ENCODE measurements around the gene RXRB. TPM values are rescaled to one million over a fixed set of nuclear protein-coding genes. Genes with fewer than 3 reads are reported as not detected.
A peak's percentile ranks its signal among the peaks of the same experiment; 100 is the strongest.

The RXRB gene
- total RNA-seq, result 10 to 100 TPM; 17.8 to 27.3 (median 24.9) TPM

DNA sequence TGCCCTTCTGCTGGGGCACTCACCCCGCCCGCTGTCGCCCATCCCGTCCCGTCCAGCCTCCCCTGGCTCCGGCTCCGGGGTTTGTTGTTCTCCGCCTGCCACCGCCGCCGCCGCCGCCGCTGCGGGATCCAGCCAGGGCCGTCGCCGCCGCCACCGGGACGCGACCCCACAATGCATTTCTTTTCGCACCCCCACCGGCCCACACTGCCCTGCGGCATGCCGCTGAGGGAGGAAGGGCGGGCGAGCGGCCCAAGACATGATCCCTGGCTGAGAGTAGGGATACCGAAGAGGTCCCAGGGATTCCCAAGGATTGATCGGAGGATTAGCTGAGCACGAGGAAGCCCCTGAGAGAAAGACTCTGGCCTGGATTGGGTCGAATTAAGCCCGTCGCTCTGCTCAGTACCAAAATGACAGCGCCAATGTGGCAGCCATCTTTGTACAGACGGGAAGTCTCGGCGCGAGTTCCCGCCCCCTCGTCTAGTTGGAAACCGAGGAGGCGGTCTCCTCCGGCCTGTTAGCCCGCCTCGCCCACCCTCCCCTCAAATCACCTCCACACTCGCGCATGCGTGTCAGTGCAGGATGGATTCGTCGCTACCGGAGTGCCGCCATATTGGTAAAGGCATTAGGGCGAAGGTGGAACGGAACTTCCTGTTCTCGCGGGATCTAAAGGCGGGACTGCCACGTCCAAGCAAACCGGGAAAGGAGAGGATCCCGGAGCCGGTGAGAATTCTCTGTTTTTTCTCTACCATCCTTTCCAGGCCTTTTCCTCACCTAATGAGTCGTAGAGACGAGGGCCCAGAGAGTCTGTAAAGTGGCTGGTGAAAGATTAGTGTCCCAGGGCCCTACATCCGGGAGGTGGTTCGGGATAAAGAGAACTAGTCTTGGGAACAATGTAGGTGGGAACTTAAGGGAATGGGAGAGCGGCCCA is at the start of gene RXRB, which contains the start of gene SLC39A7:
Gene RXRB, minus strand, starts transcription at position 447 of the 928 bp plus-strand sequence. Its CDS starts 189 bp downstream, at position 258.
Gene SLC39A7, plus strand, starts transcription at position 649 of the 928 bp plus-strand sequence. CDS start 379 bp downstream, outside the sequence.
- H3K4me3 ChIP-seq (ENCODE audit: low read depth, poor library complexity, severe bottlenecking), result peak within 1 kb of the TSS; percentile 95
- TF ChIP-seq POLR2A (IDR thresholded peaks at IDR 0.05) (no peak), CTCF (IDR thresholded peaks at IDR 0.05) (peak in 1 of 3 donors; percentile 59)
- 0% methylated on average over 61 to 67 of the region's 68 CpGs for WGBS, 2 donors
- intact Hi-C loops (cut with DNase I; ENCODE audit: low total_unique reads), result no loop called here
- DNase-seq (ENCODE audit: low spot score in 2 of 2), result peak; percentile 99 to 100

DNA sequence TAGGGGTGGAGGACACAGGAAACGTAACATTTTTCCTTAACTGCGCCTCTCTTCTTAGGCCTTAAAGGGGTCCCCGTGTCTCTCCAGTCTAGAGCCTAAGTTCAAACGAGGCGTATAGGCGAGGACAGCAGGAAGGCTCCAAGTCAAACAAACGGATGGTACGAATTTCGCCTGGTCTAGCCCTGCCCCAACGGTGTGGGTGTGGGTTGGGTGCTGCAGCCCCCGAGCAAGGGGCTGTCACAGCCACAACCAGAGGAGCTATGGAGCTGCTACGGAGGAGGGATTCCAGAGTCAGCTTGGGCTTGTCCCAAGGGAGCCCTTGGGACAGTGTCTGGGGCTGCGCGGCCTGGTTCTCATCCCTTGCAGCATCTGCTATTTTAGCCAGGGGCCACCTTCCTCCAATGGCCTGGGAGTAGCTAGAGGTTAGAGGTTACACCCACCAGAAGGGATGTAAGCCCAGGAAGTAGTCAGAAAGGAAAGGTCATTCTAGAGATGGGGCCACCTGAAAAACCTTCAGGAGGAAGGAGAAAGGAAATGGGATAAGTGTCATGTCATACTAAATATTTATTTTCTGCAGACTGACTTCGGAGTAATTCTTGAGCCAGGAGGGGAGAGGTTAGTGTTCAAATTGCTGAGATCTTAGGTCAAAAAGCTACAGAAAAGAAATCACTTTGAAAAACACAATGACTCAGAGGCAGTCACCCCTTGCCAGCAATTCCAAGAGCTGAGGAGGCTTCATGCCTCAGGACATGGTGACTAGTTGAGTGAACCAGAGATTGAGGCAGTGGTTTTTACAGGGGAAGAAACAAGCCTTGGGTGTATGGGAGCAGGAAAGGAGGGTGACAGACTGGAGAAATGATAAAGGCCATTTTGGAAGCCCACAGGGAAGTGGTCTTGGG is 49.5 kb upstream of the RXRB start:
- H3K4me3 ChIP-seq (ENCODE audit: low read depth, poor library complexity, severe bottlenecking), result peak overlapping the region; percentile 44
- intact Hi-C loops (cut with DNase I; ENCODE audit: low total_unique reads), result loop anchor here (10.0 kb wide), 1 partner anchor 235 kb away; no protein-coding TSS in a partner anchor
- WGBS, 2 donors, result 10 to 12% methylated on average over 15 of the region's 15 CpGs
- DNase-seq (ENCODE audit: low spot score in 2 of 2), result peak in 1 of 2 donors; percentile 79
- TF ChIP-seq POLR2A (IDR thresholded peaks at IDR 0.05), result no peak
- TF ChIP-seq CTCF (IDR thresholded peaks at IDR 0.05), result no peak

- TF ChIP-seq CTCF (IDR thresholded peaks at IDR 0.05), result no peak
- peak in 1 of 2 donors; percentile 37 for TF ChIP-seq POLR2A (IDR thresholded peaks at IDR 0.05)
- intact Hi-C loops (cut with DNase I; ENCODE audit: low total_unique reads), result loop anchor here (10.0 kb wide), 1 partner anchor 234 kb away; no protein-coding TSS in a partner anchor
- WGBS, 2 donors, result 0% methylated on average over 49 of the region's 58 CpGs
- peak overlapping the region; percentile 44 for H3K4me3 ChIP-seq (ENCODE audit: low read depth, poor library complexity, severe bottlenecking)
- DNase-seq (ENCODE audit: low spot score in 2 of 2), result peak; percentile 98 to 99
These were observed 48.7 kb upstream of the RXRB start for GRCh38 chr6:33248932-33249731.

DNA sequence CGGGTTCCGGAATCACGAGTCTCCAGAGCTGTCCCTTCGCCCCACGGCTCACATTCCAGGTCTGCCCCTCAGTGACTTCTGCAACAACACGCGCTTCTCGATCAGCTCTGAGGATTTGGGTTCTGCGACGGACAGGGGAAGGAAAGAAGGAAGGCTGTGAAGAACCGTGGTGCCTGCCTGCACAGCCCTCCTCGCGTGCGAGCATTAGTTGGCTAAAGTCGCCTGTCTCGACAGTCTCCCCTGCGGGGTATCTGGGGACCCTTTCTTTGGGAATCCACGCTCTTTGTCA is 48.1 kb upstream of the RXRB start:
- no peak for DNase-seq (ENCODE audit: low spot score in 2 of 2)
- peak overlapping the region; percentile 10 for H3K4me3 ChIP-seq (ENCODE audit: low read depth, poor library complexity, severe bottlenecking)
- intact Hi-C loops (cut with DNase I; ENCODE audit: low total_unique reads), result loop anchor here (10.0 kb wide), 1 partner anchor 234 kb away; no protein-coding TSS in a partner anchor
- TF ChIP-seq CTCF (IDR thresholded peaks at IDR 0.05) (no peak), POLR2A (IDR thresholded peaks at IDR 0.05) (no peak)
- WGBS, 2 donors, result 0 to 1% methylated on average over 15 to 18 of the region's 18 CpGs

Data from lower leg skin (tissue), 4 donors.